Heart right ventricle (tissue), 16 donors: Measurements from ENCODE around the gene CD244. TPM values are rescaled to one million over a fixed set of nuclear protein-coding genes. Genes with fewer than 3 reads are reported as not detected.

Experiments used
- ATAC-seq, 8 donors: fragments of 200-7000 bp; cut with Tn5 transposase; one replicate each; pipeline ENCODE4 v1.9.1; 2020; ENCODE audit warnings: mild to moderate bottlenecking in 8 of 8, moderate library complexity in 8 of 8, moderate number of reproducible peaks in 1 of 8
- DNase-seq, 2 donors: peaks; one replicate each; pipeline ENCODE4 v3.0.0-alpha.2; 2020
- H3K27ac ChIP-seq, 10 donors: fragments of 200-600 bp; sonication (generic) in 2 of 10; one replicate each; pipeline versions ENCODE4 v1.5.0 to v1.8.0; 2020 to 2022; ENCODE audit warnings: mild to moderate bottlenecking in 3 of 10
- H3K27me3 ChIP-seq, 7 donors: fragments of 200-600 bp; one replicate each; pipeline ENCODE4 v1.8.0; 2021 to 2022; ENCODE audit warnings: mild to moderate bottlenecking in 2 of 7
- H3K36me3 ChIP-seq, 9 donors: fragments of 200-600 bp; sonication (generic) in 1 of 9; one replicate each; pipeline versions ENCODE4 v1.5.0 to v1.8.0; 2020 to 2022; ENCODE audit warnings: mild to moderate bottlenecking in 2 of 9
- H3K4me1 ChIP-seq, 9 donors: fragments of 200-600 bp; sonication (generic) in 1 of 9; one replicate each; pipeline versions ENCODE4 v1.5.0 to v1.8.0; 2020 to 2022; ENCODE audit warnings: mild to moderate bottlenecking in 4 of 9
- H3K4me3 ChIP-seq, 10 donors: fragments of 200-600 bp; sonication (generic) in 2 of 10; one replicate each; pipeline versions ENCODE4 v1.5.0 to v1.8.0; 2020 to 2022; ENCODE audit warnings: mild to moderate bottlenecking in 7 of 10, moderate library complexity in 2 of 10
- H3K9me3 ChIP-seq, 11 donors: fragments of 200-600 bp in 10 of 11; sonication (generic) in 2 of 11; one replicate each; pipeline versions ENCODE4 v1.5.0 to v1.8.0; 2013 to 2022; ENCODE audit warnings: mild to moderate bottlenecking in 2 of 11, control low read depth in 1 of 11, moderate library complexity in 1 of 11
- WGBS, 2 donors: extraction: QIAGEN DNeasy Blood & Tissue Kit; methylation state at CpG; one replicate each; pipeline ENCODE4 v1.1.7; 2013; ENCODE audit warnings: inconsistent platforms in 1 of 2; 5-methylcytosine and 5-hydroxymethylcytosine counted together
- intact Hi-C, 10 donors: fragments of 100-400 bp; cut with DNase I; formaldehyde crosslinking; loops; one replicate each; pipeline versions ENCODE4 v1.11.1 to v1.14.2; 2022
- polyA plus RNA-seq, 2 donors: library from polyadenylated mRNA; stranded (reverse); fragments of 200-250 nt; gene quantifications; one replicate each; pipeline ENCODE4 v1.2.3, GENCODE V29; 2013
- total RNA-seq, 10 donors: library from RNA; stranded (reverse); fragmentation: NEBNext Ultra II Directional in 3 of 10; extraction: Animal tissue kit (Norgen Biotek cat#: 25700) in 3 of 10; gene quantifications; one replicate each; pipeline versions ENCODE4 v1.2.1 to v1.2.4, GENCODE V29; 2021 to 2023
- TF ChIP-seq, protein P1 (sequence below), 9 donors: fragments of 200-600 bp; sonication (generic) in 2 of 9; IDR thresholded peaks; one replicate each; pipeline versions ENCODE4 v1.5.0 to v1.8.0; 2021 to 2022; ENCODE audit warnings: antibody characterized with exemption in 9 of 9, mild to moderate bottlenecking in 5 of 9, moderate library complexity in 1 of 9
- donor health status: Arrhythmogenic right ventricular cardiomyopathy.
- donor health status: ischemic (EF 13 %, LVEDD 7.1; RV severe dilation, severe dysfunction).
- donor health status: healthy with polysubstance abuse.
- donor health status: DM: no; HTN: yes; CAD: no.
- donor health status: DM: no; HTN: no; CAD: no.
- donor health status: ischemic (EF 25% LVEDD 6.9; RV normal size, moderate dysfunction).
- donor health status: ischemic (EF 25% LVEDD 5.7; RV mildly dilated, moderate dysfunction).
- donor health status: healthy.
- donor health status: DM: yes; HTN: yes; CAD: no.
- donor health status: Ischemic cardiomyopathy.
- donor health status: ischemic (EF 35%, LVEDD 5.7; RV mildly dilated, moderate dysfunction).
- donor health status: nonischemic (EF 11% LVEDD 7.7; RV severe dilation, severe dysfunction).
- donor health status: DM: yes; HTN: yes; CAD: no.
- donor health status: PGD.
- donor health status: ischemic (EF 29% LVEDD 5.4; RV normal size, mild dysfunction).
- donor health status: nonischemic (EF 23%, LVEDD 6.1; RV moderate dilation, normal function).

The CD244 gene
- total and polyA plus RNA-seq, 12 donors = 0.10 to 1.5 (median 0.23) TPM; not detected in 4

DNA sequence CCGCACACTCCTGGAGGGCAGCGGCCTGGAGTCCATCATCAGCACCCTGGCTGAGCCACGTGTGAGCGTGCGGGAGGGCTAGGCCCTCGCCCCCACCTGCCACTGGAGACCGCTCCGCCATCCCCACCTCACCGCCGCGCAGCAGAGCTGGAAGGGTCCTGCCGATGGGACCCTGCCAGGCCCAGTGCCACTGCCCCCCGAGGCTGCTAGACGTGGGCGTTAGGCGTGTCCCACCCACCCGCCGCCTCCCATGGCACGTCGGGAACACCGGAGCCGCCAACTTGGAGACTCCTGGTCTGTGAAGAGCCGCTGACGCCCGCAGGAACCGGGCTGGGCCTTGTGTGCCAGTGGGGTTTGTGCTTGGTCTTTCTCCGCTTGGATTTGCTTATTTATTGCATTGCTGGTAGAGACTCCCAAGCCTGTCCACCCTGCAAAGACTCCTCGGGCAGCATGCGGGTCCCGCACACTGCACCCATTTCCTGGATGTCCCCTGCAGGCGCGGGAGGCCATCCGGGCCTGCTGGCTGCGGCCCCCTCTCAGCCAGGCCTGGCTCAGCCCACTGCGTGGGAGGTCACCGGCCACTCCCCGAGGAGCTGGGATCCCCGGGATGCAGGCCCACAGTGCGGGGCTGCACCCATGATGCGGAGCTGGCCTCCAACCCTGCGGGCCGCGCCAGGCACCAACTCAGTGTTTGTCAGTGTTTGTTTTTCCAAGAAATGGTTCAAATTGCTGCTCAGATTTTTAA, 60.7 kb downstream of the CD244 start:
- WGBS, 2 donors = 93% methylated on average over 43 of the region's 43 CpGs
- Histone ChIP-seq H3K9me3 (peaks cover 0 to 20% (median 12%) of the 10 kb centered on the region in 11 donors), H3K27ac (no peak overlapping the region), H3K4me1 (peaks cover 0 to 6% (median 0%) of the 10 kb centered on the region in 9 donors), H3K36me3 (no peaks in the 10 kb centered on the region), H3K4me3 (no peak overlapping the region), H3K27me3 (peaks cover 0 to 7% (median 0%) of the 10 kb centered on the region in 7 donors)
- DNase-seq = no peak
- intact Hi-C loops = no loop called here
- TF ChIP-seq, protein P1, sequence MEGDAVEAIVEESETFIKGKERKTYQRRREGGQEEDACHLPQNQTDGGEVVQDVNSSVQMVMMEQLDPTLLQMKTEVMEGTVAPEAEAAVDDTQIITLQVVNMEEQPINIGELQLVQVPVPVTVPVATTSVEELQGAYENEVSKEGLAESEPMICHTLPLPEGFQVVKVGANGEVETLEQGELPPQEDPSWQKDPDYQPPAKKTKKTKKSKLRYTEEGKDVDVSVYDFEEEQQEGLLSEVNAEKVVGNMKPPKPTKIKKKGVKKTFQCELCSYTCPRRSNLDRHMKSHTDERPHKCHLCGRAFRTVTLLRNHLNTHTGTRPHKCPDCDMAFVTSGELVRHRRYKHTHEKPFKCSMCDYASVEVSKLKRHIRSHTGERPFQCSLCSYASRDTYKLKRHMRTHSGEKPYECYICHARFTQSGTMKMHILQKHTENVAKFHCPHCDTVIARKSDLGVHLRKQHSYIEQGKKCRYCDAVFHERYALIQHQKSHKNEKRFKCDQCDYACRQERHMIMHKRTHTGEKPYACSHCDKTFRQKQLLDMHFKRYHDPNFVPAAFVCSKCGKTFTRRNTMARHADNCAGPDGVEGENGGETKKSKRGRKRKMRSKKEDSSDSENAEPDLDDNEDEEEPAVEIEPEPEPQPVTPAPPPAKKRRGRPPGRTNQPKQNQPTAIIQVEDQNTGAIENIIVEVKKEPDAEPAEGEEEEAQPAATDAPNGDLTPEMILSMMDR (IDR thresholded peaks at IDR 0.05) = no peak
- no peak for ATAC-seq

DNA sequence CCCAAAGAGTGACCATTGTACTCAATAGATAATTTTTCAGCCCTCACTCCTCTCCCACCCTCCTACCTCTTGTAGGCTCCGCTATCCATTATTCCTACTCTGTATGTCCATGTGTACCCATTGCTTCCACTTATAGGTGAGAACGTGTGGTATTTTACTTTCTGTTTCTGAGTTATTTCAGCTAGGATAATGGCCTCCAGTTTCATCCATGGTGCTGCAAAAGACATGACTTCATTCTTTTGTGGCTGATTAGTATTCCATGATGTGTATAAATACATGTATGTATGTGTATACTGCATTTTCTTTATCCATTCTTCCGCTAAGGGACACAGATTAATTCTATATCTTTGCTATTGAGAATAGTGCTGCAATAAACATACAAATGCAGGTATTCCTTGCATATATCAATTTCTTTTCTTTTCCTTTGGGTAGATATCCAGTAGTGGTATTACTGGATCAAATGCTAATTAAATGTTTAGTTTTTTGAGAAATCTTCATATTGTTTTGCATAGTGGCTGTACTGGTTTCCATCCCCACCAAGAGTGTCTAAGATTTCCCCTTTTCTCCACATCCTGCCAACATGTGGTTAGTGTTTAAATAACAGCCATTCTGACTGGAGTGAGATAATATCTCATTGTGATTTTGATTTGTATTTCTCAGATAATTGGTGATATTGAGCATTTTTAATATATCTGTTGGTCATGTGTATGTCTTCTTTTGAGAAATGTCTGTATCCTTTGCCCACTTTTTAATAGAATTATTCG, 61.9 kb downstream of the CD244 start:
- 49 to 50% methylated on average over 4 of the region's 4 CpGs for WGBS, 2 donors
- Histone ChIP-seq H3K4me3 (peak overlapping the region in 1 of 10 donors; percentile 18), H3K36me3 (no peaks in the 10 kb centered on the region), H3K4me1 (peaks cover 0 to 6% (median 0%) of the 10 kb centered on the region in 9 donors), H3K27me3 (peaks cover 0 to 7% (median 0%) of the 10 kb centered on the region in 7 donors), H3K9me3 (peaks cover 0 to 8% (median under 1%) of the 10 kb centered on the region in 11 donors), H3K27ac (no peak overlapping the region)
- ATAC-seq (no peak), DNase-seq (no peak)
- intact Hi-C loops = no loop called here
- TF ChIP-seq, protein P1 (IDR thresholded peaks at IDR 0.05) = no peak

DNA sequence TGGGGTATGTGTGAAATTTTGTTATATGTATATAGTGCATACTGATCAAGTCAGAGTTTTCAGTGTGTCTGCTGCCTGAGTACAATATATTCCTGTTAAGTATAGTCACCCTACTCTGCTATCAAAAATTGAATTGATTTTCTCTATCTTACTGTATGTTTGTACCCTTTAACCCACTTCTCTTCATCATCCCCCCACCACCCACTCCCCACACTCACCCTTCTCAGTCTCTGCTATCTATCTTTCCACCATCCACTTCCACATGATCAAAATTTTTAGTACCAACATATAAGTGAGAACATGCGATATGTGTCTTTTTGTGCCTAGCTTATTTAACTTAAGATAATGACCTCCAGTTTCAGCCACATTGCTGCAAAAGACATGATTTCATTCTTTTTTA, 62.5 kb downstream of the CD244 start:
- H3K4me3 ChIP-seq = no peak overlapping the region
- ATAC-seq = no peak
- 91 to 98% methylated on average over 1 of the region's 1 CpG for WGBS, 2 donors
- no peak for DNase-seq
- intact Hi-C loops = no loop called here
- no peaks in the 10 kb centered on the region for H3K36me3 ChIP-seq
- peaks cover 0 to 8% (median 0%) of the 10 kb centered on the region in 11 donors for H3K9me3 ChIP-seq
- peaks cover 0 to 7% (median 0%) of the 10 kb centered on the region in 7 donors for H3K27me3 ChIP-seq
- H3K27ac ChIP-seq = no peak overlapping the region
- TF ChIP-seq, protein P1 (IDR thresholded peaks at IDR 0.05) = no peak
- H3K4me1 ChIP-seq = peaks cover 0 to 6% (median 0%) of the 10 kb centered on the region in 9 donors

DNA sequence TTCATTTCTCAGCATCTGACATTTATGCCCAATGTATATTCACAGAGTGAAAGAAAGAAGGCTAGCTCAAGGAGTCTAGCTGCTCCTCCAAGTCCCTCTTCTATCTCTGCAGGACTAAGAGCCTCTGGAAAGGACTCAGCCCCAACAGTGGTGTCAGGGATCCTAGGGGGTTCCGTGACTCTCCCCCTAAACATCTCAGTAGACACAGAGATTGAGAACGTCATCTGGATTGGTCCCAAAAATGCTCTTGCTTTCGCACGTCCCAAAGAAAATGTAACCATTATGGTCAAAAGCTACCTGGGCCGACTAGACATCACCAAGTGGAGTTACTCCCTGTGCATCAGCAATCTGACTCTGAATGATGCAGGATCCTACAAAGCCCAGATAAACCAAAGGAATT, 63.0 kb downstream of the CD244 start:
- Histone ChIP-seq H3K27ac (no peak overlapping the region), H3K9me3 (peaks cover 0 to 8% (median 0%) of the 10 kb centered on the region in 11 donors), H3K4me1 (peaks cover 0 to 6% (median 0%) of the 10 kb centered on the region in 9 donors), H3K27me3 (peaks cover 0 to 8% (median 0%) of the 10 kb centered on the region in 7 donors), H3K36me3 (no peaks in the 10 kb centered on the region), H3K4me3 (no peak overlapping the region)
- ATAC-seq (no peak), DNase-seq (no peak)
- 85 to 91% methylated on average over 5 of the region's 5 CpGs for WGBS, 2 donors
- intact Hi-C loops = no loop called here
- TF ChIP-seq, protein P1 (IDR thresholded peaks at IDR 0.05) = no peak
